NCI-H1436 treated with DMSO at 0.1 percent for 48 hours (cell line): ENCODE measurements around the gene SASH3.

Source experiments
- DNase-seq: peaks from one replicate; lab custom pipeline; 2025; lab: John Stamatoyannopoulos, UW

SASH3 gene

DNA sequence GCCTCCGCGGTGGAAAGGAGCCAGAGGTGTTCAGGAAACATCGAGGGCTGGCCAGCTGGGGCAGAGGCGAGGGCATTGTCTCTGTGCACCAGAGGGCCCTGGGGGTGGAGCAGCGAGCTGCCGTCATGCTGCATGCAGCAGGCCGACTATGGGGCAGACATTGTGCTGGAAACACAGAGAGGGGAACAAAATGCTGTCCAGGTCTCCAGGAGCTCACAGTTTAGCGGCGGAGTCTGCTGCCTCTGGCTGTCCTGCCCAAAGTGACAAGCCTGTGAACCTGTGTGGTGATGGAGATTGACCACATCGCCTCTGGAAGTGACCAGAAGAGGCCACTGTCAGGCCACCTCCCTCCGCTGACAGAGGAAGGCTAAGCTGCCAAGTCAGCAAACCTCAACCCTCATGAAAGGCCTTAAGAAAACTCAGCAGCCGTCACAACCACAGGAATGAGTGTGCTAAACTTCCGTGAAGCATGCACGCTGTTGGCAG, 20.1 kb upstream of the SASH3 start:
- DNase-seq: no peak

DNA sequence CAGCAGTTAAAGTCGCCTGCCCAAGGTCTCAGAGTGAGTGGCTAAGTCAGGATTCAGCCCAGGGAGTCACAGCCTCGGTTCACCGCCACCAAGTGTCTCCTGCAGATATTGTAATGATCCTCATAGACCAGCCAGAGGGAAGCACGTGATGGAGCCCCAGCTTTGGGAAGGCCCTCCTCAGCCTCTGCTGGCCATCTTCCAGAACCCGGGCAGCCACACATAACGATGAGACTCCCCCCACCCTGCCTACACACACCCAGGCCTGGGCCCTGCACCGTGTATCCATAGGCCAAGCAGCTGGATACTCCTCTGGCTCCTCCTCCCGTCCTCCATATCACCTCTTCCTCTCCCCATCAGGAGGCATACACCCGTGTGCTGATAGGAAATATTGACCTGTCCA, 19.6 kb upstream of the SASH3 start:
- no peak for DNase-seq

DNA sequence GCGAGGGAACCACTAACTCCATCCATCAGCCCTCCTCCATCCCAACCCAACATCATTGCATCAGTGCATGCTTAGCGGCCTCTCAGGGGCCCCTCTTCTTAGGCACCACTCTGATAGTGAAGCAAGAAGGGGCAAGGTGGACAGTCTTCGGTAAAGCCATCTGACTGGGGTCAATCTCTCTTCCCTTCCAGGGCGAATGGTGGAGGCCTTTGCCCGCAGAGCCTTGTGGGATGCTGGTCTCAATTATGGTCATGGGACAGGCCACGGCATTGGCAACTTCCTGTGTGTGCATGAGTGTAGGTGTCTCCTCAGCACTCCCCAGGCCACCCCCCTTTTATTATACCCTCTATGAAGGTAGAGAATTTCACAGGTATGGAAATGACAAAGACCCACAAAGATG, 18.8 kb upstream of the SASH3 start:
- no peak for DNase-seq

DNA sequence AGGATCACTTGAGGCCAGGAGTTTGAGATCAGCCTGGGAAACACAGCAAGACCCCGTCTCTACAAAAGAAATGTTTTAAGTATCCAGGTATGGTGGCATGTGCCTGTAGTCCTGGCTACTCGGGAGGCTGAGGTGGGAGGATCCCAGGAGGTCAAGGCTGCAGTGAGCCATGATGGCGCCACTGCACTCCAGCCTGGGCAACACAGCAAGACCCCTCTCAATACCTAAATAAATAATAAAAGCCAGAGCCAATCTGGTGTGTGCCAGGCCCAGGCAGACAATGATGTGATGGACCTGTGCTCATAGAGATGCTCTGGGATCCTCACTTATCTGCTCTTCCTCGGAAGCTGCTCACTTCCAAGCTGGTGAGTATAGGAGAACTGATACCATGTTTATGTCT, 18.2 kb upstream of the SASH3 start:
- DNase-seq: no peak

DNA sequence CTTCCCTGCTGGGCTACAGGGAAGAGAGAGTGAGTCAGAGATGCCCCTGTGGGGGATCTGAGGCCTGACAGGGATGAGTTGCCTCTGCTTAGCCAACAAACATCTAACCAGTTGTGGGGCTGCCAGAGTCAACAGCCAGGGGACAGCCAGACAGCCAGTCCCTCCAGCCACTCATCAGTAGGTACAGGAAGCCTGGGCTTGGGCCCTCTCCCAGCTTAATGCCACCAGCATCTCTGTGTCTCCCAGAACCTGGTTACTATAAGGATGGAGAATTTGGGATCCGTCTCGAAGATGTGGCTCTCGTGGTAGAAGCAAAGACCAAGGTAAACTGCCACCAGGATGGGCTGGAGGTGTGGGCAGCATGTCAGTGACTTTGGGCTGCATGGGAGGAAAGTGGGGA, 17.3 kb upstream of the SASH3 start:
- DNase-seq: no peak

DNA sequence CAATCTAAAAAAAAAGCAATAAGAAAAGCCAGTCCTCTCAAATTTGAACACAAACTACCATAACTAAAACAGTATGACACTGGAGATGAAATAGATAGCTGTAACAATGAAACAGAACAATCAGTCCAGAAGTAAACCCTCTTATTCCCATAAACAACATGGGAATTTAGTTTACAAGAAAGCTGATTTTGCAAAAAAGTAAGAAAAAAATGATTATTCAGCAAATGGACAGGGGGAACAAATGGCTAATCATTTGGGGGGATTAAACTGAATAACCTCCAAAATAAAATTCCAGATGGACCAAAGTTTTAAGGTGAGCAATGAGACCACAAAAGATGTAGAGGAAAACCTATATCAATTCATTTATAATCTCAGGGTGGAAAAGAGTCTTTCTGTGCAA, 16.1 kb upstream of the SASH3 start:
- no peak for DNase-seq

DNA sequence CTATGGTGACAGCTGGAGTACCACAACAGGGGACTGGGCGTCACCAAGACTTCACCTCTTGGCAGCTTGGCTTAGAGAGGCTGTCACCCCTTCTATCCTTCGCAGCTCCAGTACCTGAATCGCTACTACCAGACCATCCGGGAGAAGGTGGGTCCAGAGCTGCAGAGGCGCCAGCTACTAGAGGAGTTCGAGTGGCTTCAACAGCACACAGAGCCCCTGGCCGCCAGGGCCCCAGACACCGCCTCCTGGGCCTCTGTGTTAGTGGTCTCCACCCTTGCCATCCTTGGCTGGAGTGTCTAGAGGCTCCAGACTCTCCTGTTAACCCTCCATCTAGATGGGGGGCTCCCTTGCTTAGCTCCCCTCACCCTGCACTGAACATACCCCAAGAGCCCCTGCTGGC, 11.6 kb upstream of the SASH3 start:
- no peak for DNase-seq

DNA sequence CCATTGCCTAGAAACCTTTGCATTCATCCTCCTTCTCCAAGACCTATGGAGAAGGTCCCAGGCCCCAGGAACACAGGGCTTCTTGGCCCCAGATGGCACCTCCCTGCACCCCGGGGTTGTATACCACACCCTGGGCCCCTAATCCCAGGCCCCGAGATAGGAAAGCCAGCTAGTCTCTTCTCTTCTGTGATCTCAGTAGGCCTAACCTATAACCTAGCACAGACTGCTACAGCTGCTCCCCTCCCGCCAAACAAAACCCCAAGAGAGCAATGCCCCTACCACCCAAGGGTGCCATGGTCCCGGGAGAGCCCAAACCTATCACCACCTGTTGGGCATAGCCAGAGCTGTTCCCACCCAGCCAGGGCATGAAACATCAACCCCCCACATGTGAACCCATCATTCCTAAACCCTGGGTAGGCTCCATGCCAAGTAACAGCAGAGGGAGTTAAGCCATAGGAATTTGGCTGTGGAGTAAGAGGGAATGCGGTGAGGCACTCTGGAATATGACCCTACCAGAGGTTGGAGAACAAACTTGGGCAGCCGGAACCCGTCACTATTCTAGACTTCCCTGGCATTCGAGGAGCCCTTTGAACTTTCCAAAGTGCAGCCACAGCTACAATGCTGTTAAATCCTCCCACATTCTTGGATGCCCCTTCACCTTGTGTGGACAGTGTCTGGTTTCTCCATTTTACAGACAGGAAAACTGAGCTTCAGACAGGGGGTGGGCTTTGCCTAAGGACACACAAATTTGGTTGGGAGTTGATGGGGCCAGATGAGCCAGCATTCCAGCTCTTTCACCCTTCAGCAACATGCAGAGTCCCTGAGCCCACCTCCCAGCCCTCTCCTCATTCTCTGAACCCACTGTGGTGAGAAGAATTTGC, 10.9 kb upstream of the SASH3 start:
- DNase-seq: no peak

DNA sequence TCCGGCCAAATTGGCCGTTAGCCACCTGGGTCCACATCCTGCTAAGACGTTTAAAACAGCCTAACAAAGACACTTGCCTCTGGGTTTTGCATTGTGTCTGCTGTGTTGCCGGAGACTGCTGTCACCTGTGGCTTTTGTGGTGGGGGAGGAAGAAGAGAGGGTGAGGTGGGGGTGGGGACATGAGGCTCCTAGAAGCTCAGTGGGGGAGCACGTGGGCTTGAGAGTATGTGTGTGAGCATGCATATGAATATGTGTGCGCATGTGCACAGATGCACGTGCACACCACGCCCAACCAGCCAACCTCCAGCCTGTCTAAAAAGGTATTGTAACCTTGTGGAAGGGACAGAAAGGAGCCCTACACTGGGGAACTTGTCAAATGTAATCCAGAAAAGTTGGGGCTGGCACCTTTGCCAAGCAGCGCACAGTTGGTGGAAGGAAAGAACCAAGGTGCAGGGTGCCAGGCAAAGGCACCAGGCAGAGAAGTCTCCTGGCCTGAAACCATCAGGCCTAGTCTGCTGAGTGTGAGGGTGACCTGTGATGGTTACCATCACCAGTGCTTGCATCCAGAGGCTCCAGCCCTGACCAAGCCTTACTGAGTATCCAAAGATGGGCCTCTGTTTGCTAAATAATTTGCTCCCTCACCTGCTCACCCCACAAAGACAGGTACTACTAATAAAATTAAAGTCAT, 10.1 kb upstream of the SASH3 start:
- no peak for DNase-seq

DNA sequence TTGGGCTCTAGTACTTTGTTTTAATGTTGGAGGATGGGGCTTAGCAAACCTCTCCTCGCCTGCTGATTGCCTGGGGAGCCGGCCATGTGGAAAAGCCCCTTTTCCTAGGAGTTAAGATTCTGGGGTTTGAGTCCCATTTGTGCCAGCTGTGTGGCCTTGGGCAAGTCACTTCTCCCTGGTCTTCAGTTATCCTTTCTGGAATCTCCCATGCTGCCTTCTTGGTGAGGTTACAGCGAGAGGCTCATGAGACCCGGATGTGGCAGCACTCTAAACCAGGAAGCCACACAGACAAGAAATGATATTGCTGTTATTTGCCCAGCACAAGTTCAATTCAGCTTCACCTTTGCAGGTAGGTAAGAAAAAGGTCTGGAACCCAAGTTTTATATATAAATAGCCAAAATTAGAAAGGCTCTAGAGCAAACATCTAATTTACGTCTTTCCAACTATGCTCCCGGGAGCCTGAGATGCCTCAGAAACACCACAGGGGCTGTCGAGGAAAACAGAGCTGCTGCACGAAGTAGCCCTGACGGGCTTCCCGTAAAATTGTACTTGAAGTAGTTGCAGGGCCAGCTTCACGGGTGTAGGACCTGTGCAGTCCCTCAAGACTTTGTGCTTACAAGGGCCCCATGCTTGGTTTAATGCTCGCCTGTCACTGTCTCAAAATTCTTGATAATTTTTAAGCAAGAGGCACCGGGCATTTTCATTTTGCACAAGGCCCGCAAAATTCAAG, 8.3 kb upstream of the SASH3 start:
- no peak for DNase-seq

DNA sequence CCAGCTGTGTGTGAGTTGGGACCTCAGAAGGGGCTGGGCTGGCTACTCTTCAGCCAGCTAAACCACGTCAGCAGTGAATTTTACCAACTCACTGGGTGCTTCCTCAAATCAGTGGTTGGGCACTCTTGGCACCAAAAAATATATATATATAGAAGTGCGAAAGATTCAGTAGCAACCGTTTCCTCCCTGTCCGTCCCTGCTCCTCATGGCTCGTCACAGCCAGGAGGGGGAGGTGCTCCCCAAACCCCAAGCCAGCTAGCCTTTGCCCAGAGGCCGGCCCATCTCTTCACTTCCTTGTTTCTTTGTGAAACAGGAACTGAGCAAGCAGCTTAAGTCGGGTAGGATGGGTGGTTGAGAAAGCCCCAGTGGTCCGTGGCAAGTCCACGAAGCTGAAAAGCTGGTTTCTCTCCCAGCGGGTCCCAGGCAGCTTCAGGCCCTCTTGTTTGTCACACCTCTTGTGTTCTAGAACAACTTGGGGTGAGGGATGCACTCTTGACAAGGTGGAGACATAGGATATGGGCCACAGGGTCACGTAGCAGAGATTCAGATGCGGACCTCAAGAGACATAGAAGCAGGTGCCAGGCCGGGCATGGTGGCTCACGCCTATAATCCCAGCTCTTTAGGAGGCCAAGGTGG, 6.8 kb upstream of the SASH3 start:
- no peak for DNase-seq

DNA sequence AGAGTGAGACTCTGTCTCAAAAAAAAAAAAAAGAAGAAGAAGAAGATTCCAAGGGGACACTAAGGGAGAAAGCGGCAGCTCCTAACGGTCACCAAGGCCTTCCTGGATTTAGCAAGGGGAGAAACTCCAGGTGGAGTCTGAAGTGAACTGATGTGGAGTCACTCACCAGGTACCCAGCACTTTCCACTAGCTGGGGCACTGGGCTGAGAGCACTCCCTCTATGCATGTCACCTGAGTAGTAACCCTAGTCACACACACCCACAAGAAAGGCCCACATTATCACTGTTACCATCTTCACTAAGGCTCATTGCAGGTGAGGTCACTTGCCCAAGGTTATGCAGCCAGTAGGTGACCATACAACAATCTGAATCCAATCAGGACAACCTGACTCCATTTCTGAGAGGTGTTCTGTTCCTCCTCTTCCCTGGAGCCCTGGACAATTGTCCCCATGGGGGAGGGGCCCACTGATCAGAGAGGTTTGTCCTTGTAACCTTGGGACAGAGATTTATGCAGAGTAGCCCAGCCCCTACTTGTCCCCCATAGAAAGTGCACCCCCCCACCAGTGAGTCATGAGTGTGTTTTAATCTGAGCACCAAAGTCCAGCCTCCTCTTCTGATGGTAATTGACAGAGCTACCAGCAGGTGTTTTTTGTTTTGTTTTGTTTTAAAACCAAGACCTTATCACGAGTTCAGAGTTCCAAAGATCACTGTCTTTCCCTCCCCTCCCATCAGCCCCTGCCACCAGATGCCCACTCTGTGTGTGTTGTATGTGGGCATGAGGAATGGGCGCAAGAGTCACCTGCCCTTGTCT, 5.9 kb upstream of the SASH3 start:
- DNase-seq: no peak

DNA sequence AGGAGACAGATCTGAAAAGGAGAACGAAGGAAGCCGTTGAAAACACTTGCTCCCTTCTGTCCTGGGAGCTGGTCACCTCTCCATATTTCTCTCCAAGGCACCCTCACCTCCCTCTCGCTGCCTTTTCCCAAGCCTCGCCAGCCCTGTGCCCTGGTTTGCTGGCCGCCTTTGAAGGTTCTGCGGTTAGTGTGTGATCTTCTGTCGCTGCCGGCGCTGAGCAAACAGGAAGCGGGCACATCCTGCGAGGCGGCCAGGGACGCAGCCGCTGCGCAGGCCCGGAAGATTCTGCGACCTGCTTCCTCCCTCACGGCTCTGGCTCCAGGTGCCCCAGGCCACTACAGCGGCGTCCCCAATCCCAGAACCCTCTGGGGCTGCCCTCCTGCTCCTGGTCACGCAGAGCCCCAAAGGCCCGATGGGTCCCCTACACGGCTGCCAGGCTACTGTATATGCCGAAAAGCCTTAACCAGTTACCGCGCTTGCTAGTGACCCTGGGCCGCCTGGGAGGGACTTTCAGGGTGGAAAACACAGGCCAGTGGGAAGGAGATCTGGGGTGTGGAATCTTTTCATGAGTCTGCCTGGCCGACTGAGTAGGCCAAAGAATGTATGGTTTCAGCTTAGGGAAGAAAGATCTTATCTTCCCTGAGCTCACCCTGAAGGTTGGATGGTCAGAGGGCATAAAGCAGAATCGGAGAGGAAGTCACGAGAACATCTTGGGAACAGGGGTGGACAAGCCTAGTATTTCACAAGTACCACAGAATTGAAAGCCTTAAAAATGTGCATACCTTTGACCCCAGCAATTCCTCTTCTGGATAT, 2.3 kb upstream of the SASH3 start:
- DNase-seq: no peak

DNA sequence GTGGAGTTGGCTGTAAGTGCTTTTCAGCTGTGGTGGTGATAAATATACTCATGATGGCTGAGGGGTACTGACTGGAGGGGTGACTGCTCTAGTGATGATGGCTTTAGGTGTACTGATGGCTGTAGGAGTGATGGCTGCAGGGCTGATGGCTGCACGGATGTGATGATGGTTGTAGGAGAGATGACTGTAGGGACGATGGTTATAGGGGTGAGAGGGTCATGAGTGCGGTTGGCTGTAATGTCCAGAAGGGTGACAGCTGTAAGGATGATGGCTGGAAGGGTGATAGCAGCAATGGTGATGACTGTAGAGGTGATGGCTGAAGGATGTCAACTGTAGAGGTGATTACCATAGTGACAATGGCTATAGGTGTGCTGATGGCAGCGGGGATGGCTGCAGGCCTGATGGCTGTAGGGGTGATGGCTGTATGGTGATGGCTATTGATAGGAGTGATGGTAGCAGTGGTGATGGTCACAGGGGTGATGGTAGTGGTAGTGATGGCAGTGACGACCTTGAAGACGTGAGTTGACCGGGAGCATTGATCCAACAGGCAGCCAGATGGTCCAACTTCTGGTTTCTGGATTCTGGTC, 570 bp upstream of the SASH3 start:
- DNase-seq: no peak

DNA sequence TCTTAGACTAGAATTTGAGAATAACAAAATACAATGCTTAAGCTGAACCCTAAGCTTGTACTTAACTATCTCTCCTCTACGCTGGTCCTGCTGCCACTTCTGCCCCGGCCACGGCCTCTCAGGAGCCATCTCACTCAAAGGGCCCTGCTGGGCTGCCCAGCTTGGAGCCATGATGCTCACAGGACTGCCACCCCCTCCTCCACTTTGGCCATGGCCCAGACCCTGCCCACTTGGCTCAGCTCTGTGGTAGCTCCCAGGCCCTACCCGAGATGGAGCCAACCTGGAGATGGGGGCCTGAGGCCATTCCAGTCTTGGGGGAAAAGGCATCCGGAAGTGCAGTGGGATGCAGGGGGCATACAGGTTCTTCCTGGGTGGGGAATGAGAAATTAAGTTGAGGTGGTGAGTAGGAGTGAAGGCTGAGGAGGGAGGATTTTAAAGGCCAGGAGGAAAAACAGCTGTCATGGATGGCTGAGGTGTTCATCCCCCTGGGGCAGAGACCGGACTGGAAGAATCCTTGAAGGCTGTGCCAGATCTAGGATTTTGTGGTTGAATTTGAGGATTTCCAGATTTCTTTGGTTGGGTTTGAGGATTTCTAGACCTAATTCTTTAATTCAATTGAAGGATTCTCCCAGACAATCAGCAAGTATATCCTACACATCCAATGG, 824 bp downstream of the SASH3 start:
- no peak for DNase-seq

DNA sequence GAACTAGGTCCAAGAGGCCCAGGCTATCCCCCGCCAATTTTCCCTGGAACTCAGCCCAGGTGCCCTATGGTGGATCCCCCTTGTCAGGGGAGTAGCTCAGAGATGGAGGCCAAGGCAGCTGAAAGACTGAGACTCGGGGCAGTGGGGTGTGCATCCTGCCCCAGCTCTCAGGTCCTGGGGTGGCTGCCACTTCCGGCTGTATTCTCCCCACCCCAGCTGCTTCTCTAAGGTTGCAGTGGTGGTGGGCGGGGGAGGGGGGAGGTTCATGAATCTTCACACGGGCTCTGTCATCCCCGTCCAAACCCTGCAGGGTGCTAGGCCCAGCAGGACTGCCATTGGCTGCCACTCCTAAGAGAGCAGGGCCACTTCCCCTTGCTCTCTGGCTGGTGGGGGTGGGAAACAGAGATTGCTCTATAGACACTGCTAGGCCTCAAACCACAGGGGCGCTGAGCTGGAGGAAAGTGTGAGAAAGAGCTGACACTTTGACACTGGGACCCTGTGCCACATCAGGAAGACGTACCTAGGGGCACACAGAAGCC, 1.5 kb downstream of the SASH3 start:
- DNase-seq: no peak

DNA sequence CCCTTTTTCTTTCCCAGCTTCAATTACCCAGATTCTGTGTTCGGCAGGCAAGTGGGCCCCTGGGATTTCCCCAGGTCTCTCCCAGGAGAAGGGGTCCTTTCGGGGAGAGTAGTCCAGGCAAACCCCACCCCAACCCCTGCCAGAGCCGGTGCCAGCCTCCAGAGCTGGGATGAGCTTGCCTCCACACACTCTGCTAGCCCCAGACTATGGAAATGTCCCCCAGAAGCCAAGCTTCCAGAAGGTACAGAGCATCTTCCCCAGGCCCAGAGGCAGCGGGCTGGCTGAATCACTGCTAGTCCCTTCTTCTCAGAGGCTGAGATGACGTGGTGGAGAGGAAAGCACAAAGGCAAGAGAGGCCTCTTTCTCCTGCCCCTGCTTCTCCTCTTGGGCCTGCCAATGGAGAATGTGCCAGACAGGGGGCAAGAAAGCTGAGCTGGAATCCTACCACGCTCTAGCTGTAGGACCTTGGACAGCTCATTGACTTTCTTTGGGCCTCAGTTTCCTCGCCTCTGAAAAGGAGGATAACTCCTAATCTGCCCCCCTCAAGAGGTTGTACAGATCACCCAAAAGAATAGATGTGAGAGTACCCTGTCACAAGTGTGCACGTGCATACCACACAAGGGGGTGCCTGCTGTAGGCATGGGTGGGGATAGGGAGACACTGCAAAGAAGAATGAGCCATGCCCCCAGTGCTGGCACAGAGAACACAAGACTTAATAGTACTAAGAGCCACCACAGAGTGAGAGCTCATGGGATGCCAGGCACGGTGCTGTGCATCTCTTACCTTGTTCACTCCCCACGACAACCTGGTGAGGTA, 2.1 kb downstream of the SASH3 start:
- no peak for DNase-seq

DNA sequence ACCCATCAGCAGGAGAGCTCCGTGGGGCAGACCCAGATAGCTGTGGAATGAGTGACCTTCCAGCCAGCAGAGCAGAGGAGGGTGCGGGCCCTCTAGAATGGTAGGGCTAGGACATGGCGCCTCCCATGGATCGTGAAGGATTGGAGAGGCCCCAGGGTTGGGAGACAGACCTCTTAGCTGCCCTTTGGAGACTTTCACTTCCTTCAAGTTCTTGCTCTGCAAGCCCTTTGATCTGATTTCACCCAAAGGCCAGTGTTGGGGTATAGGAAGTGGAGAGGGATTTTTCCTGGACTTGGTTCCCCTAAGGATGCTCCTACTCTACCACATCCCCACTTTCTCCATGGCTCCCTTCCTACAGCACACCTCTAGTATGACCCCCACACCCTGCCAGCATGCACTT, 3.0 kb downstream of the SASH3 start:
- no peak for DNase-seq
